HPDE6-E6E7 (cell line): ENCODE measurements around the gene DMD.
"Not testable (repeated sequence)": the region's sequence is repeated elsewhere in the genome, so short reads cannot be mapped to it uniquely, and the experiment has no call there.

Experiments used
- DNase-seq: peaks from one replicate; pipeline ENCODE4 v3.0.0; 2011; ENCODE audit warnings: missing footprints; ENCODE audit errors: extremely low spot score

DMD gene

DNA sequence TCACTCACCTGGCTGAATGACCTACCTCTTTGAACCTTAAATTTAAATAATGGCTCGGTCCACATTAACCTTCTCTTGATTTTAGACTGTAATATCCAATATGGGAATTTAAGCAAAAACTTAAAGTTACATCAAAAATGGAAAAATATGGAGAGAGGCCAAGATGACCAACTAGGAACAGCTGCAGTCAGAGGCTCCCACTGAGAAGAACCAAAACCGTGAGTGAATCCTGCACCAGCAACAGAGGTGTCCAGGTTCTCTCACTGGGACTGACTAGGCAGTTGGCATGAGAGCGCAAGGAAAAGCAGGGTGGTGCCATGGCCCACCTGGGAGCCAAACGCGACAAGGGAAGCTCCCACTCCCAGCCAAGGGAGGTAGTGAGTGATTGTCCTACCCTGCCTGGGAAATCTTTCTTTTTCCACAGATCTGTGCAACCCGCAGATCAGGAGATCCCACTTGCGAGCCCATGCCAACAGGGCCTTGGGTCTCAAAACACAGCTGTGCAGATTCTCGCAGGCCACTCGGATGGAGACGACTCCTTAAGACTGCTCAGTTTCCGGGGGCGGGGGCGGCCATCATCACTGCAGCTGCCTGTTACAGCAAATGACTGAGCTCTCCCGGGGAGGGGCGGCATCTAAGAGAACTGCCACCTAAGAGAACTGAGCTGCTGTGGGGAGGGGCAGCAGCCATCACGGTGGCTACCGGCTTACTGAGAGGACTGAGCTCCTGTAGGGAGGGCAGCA lies 343.4 kb downstream of the DMD start:
- DNase-seq, result no peak

DNA sequence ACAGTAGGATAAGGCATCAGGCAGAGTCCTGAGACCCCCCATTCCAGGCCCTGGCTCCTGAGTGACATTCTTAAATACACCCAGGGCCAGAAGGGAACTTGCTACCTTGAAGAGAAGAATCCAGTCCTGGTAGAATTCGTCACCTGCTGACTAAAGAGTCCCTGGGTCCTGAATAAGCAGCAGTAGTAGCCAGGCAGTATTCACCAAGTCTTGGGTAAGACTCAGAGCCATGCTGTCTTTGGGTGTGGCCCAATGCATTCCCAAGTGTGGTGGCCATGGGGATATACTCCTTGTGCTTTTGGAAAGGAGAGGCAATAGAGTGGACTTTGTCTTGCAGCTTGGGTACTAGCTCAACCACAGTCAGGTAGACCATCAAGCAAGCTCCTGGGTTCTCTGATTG lies 359.1 kb downstream of the DMD start:
- no peak for DNase-seq

DNA sequence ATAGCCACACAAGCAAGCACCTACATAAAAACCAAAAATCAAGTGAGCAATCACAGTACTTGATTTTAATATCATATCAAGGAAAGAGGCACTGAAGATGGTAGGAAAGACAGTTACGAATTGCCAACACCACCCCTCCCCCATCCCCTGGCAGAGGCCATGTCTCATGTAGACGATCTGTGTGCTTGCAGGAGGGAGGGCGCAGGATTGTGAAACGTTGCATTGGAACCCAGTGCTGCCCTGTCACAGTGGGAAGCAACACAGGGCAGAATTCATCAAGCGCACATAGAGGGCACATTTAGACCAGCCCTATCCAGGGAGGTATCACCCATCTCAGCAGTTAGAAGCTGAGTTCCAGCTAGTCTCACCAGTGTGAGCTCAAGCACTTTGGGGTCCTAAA lies 359.8 kb downstream of the DMD start:
- DNase-seq, result no peak

GRCh38 chrX:32847921-32848320 lies 363.4 kb downstream of the DMD start:
- DNase-seq, result peak; percentile 15

- no peak for DNase-seq
Measured at GRCh38 chrX:32842053-32842452, 369.3 kb downstream of the DMD start.

- DNase-seq, result no peak
Measured at GRCh38 chrX:32839781-32840180, 371.6 kb downstream of the DMD start.

DNA sequence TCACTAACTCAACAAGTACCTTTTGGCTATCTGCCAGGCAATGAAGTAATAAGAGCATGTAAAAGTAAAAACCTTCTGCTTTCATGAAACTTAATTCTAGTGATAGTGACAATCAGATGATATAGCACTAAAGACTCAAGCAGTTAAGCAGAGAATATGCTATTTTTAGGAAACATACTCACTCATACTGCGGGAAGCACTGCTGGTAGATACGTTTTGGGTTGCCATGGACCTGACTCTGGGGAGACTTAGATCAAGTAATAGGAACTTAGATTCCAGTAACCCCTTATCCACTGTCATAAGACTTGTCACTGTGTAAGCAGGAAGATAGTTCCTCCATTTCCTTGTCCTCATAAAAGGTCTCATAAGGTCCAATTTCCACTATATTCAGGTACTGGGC lies 386.3 kb downstream of the DMD start:
- DNase-seq, result no peak

DNA sequence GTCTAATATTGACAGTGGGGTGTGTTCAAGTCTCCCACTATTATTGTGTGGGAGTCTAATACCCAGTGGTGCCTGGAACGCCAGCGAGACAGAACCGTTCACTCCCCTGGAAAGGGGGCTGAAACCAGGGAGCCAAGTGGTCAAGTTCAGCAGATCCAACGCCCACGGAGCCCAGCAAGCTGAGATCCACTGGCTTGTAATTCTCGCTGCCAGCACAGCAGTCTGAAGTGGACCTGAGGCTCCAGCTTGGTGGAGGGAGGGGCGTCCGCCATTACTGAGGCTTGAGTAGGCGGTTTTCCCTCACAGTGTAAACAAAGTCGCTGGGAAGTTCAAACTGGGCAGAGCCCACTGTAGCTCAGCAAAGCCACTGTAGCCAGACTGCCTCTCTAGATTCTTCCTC lies 407.3 kb downstream of the DMD start:
- DNase-seq, result no peak

DNA sequence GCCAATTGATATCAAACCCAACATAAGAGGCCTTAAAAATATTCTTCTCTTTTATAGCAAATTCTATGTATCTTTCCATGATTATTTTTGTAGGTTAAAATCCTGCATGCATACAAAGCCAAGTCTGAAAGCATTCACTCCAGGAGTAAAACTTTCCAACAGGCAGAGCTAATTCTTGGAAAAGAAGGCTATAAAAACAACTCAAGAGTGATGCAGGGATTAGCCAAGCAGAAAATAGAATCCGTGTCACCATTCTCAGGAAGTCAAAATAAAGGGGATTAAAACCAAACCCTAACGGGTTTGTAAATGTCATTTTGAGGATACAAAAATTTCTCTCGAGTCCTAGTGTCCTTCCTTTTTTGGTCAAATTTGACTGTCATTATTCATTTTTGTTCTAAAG lies 412.4 kb downstream of the DMD start:
- no peak for DNase-seq

DNA sequence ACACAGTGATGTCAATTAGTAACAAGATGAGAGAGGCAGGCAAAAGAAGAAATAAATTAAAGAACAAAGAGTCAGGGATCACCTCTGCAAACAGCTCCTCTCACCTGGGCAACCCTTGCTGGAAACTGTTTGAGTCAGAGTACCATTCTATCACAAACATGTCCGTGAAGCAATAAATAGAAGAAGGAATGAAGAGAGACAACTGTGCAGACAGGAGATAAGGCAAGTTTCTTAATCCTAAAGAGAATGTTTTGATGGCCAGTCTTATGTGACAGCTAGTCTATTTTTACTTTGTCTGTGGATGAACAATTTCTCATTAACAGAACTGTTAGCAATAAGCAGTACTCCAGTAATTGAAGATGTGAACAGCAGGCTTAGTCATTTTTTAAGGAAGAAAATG lies 422.4 kb downstream of the DMD start:
- DNase-seq, result no peak

DNA sequence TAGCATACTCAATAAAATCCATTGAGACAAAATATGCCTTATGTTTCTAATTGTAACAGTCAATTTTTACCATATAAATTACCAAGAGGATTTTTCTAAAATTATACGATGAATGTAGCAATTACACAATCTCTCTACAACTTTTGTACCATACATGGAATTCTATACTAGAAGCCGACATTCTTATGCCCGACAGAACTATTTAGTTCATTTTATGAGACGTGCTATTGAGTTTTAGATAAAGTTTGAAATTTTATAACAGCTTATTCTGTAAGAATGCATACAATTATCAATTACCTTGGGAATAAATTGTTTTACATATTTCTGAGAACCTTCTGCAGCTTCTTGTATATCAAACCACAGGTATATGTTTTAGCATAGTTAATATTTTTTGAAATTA lies 431.2 kb downstream of the DMD start:
- no peak for DNase-seq

DNA sequence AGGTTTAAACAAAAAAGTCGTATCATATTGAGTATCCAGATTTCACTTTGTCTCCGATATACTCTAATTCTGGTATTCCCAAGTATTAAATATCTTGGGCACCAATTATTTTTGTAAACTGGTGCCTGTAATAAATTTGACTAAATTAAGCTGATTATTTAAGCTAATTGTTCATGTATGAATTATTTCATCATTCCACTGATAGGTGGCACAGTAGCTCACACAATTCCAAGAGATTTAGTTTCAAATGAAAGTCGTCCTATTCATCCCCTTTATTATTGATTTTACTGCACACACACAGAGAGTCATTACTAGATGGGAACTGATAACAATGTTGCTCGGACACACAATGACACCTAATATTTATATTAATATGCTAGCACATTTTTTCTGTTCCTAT lies 432.4 kb downstream of the DMD start:
- no peak for DNase-seq

DNA sequence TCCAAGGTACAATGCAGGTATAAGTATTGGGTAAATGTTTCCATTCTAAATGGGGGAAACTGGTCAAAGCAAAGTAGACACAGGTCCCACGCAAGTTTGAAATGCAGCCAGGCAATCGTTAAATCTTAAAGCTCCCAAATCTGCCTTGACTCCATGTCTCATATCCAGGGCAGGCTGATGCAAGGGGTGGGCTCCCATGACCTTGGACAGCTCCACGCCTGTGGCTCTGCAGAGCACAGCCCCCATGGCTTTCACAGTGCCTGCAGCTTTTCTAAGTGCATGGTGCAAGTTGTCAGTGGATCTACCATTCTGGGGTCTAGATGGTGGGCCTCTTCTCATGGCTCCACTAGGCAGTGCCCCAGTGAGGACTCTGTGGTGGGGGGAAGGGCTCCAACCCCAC lies 436.4 kb downstream of the DMD start:
- no peak for DNase-seq

- DNase-seq, result no peak
Measured at GRCh38 chrX:32749070-32749469, 462.3 kb downstream of the DMD start.

DNA sequence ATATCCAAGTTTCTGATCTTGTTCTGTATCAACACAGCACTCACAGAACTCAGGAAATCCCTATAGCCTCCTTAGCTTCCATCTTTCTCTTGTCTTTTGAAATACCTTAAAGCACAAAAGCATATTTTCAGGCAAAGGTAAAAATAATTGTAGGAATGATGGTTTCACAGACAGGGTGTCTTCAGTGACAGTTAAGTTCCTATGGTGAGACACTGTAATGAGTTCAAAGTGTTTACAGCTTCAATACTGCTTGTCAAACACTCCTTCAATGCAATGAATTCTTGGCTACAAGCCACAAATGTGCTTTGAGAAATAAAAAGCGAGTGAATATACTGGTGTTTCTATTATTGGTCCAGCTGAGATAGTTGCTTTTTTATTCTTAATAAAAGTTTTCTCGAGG lies 466.0 kb downstream of the DMD start:
- DNase-seq, result no peak

DNA sequence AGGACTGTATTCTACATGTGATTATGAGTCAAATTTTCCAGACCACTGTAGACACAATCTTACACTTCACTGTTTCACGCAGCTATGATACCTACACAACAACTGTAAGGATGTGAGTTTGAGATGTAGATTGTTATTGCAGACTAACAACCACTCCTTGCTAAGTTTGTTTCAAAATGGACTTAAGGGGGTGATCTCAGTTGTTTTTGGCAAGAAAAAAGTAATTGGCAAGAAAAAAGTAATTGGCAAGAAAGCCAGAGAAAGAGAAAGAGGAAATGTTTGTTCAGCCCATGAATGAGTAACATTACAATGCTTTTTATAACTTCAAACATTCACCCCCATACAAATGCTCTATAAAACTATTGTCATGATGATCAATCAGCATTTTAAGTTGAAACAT lies 466.4 kb downstream of the DMD start:
- DNase-seq, result no peak

- no peak for DNase-seq
Measured at GRCh38 chrX:32741910-32742309, 469.4 kb downstream of the DMD start.

DNA sequence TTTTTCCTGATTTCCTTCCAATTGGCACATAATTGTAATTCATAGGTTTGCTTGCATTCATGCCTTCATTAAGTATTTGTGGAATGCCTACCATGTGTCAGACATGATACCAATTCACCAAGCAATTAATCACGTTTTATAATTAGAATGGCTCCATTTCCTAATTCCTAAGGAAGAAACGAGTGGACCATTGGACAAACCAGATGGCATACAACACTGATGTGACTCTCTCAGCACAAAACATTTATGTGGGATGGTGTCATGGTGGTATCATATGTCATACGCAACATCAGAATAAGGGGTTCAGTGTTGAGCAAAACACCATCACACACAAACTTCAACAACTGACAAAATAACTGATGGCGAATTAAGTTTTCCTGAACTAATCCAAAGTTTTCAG lies 502.8 kb downstream of the DMD start:
- DNase-seq, result no peak

GRCh38 chrX:32705385-32705784 lies 506.0 kb downstream of the DMD start:
- DNase-seq, result not testable (repeated sequence)

DNA sequence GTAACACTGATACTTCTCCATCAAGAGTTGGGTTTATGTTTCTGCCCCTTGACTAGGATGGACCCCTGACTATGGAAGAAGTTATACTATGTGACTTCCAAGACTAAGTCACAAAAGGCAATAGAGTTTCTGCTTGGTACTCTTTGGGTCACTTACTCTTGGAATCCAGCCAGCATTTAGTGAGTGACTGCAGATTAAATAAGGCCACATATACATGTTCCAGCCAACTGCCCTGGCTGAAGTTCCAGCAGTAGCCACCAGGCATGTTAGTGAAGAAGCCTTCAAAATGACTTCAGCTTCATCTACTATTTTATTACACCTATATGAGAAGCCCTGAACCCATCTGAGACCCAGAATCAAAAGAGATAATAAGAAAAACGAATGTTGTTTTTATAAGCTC lies 524.0 kb downstream of the DMD start:
- DNase-seq, result no peak

GRCh38 chrX:32678487-32678886 lies 532.9 kb downstream of the DMD start:
- DNase-seq, result no peak

DNA sequence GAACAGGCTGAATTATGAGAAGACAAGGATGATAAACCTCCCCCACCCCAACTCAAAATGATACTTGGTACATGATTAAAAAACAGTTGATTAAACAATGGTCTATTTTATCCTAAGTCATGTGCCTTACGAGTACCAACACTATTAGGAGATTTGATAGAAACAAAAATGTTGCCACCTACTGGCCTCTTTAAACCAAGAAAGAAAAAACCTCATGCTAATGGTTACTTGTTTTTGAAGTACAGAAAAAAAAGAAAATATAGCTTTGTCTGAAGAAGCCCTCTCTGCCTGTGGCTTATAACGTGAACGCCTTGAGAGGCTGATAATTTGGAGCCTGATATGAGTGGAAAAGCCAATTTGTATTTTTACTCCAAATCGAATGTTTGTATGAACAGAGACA lies 538.2 kb downstream of the DMD start:
- no peak for DNase-seq

DNA sequence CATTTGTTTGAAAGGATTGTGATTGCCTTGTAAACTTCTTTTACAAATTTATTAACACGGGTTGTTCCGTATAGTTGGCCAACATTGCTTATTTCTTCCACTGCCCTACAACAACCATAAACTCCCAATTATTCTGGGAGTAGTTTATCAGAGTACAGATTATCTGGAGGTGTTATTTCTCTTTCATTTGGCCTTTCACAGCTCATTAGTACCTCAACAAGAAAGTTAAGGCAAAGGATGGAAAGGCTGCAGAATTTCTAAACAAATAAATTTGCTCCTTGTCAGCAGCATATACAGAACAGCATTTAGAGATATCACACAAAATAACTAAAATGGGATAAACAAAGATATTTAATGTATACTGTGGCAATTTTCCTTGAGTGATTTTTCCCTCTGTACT lies 548.8 kb downstream of the DMD start:
- no peak for DNase-seq

GRCh38 chrX:32644476-32645245 lies 566.7 kb downstream of the DMD start:
- no peak for DNase-seq
